22Rv1 (cell line): ENCODE results near the gene TRIM28.

ENCODE experiments used
- H3K27ac ChIP-seq: fragments of 450-650 bp; 2 replicates; pipeline ENCODE4 v1.5.1; 2017
- ZFX ChIP-seq: fragments of 450-650 bp; IDR thresholded peaks from 2 replicates; pipeline ENCODE4 v1.6.1; 2017; ENCODE audit warnings: antibody characterized with exemption, borderline replicate concordance
- TF ChIP-seq, protein P1 (sequence below): fragments of 450-650 bp; IDR thresholded peaks from 2 replicates; pipeline ENCODE4 v1.5.1; 2017; ENCODE audit warnings: mild to moderate bottlenecking

The TRIM28 gene

GRCh38 chr19:58569191-58569942 lies 25.5 kb downstream of the TRIM28 start:
- TF ChIP-seq ZFX, result no peak
- TF ChIP-seq, protein P1, sequence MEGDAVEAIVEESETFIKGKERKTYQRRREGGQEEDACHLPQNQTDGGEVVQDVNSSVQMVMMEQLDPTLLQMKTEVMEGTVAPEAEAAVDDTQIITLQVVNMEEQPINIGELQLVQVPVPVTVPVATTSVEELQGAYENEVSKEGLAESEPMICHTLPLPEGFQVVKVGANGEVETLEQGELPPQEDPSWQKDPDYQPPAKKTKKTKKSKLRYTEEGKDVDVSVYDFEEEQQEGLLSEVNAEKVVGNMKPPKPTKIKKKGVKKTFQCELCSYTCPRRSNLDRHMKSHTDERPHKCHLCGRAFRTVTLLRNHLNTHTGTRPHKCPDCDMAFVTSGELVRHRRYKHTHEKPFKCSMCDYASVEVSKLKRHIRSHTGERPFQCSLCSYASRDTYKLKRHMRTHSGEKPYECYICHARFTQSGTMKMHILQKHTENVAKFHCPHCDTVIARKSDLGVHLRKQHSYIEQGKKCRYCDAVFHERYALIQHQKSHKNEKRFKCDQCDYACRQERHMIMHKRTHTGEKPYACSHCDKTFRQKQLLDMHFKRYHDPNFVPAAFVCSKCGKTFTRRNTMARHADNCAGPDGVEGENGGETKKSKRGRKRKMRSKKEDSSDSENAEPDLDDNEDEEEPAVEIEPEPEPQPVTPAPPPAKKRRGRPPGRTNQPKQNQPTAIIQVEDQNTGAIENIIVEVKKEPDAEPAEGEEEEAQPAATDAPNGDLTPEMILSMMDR, result no peak
- H3K27ac ChIP-seq, result no peak overlapping the region

DNA sequence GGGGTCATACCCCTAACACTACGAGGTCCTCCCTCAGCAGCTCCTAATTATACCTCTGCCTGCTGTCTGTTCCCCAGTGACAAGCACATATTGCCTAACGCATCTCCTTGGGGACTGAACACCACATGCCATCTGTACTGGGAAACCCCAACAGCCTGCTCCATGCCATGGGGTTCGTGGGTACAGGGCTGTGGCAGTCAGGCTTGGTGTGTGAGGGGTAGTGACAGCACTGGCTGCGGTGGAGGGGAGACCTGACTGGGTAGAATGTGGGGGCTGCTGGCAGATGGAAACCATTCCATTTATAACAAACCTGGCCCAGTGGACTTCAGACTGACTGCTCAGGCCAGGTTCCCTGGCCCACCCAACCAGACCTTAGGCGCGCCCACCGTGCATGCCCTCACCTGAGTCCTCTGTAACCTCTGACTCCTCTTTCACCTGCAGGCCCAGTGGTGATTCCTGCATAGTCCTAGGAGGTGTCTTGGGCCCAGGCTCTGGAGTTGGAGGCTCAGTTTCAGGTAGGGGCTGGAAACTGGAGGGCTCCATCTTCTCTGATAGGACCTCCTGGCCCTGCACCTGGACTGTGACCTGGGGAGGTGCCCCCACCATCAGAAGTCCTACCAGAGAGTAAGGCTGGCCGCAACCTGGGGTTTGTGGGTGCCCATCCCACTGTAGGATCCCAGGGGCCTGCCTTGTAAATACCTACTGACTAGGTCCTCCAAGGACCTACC lies 26.2 kb downstream of the TRIM28 start:
- no peak for TF ChIP-seq ZFX
- TF ChIP-seq, protein P1, result no peak
- H3K27ac ChIP-seq, result no peak overlapping the region

DNA sequence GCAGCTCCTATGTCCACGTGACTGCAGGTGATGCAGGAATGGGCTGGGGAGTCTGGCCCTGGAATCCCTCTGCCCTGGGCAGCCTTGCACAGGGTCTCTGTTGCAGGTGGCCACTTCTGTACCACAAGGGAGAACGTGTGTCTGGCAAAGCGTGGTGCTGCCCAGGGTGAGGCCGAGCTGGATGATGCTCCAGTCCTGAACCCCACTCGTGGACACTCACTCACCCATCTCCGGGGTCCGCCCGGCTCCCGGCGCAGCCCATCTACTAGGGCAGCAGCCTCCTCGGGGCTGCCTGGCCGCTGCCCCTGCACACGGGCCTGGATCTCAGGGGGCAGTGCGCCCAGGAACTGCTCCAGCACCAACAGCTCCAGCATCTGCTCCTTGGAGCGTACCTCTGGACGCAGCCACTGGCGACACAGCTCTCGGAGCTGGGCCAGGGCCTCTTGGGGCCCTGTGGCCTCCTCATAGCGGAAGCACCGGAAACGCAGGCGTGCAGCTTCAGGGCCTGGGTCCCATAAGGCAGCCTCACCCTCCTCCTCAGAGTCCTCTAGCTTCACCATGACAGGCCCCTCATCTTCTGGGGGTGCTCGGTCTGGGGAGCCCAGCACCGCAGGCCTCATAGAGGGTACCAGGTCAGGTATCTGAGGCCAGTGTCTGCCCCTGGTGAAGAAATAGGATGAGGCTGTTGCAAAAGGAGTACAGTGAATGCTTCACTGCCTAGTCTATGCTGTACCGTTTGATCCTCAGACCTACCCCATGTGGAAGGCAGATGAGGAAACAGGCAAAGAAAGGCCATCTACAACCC lies 27.1 kb downstream of the TRIM28 start:
- H3K27ac ChIP-seq, result 0 out of 2 replicates have a peak overlapping the region, but pooled peaks have one; percentile 97
- TF ChIP-seq, protein P1, result no peak
- TF ChIP-seq ZFX, result no peak

- peak overlapping the region; percentile 97 for H3K27ac ChIP-seq
- TF ChIP-seq, protein P1, result no peak
- TF ChIP-seq ZFX, result no peak
Measured at GRCh38 chr19:58571575-58571947, 27.7 kb downstream of the TRIM28 start.

GRCh38 chr19:58572026-58572817 lies 28.4 kb downstream of the TRIM28 start:
- peak overlapping the region; percentile 97 for H3K27ac ChIP-seq
- TF ChIP-seq, protein P1, result no peak
- TF ChIP-seq ZFX, result no peak

DNA sequence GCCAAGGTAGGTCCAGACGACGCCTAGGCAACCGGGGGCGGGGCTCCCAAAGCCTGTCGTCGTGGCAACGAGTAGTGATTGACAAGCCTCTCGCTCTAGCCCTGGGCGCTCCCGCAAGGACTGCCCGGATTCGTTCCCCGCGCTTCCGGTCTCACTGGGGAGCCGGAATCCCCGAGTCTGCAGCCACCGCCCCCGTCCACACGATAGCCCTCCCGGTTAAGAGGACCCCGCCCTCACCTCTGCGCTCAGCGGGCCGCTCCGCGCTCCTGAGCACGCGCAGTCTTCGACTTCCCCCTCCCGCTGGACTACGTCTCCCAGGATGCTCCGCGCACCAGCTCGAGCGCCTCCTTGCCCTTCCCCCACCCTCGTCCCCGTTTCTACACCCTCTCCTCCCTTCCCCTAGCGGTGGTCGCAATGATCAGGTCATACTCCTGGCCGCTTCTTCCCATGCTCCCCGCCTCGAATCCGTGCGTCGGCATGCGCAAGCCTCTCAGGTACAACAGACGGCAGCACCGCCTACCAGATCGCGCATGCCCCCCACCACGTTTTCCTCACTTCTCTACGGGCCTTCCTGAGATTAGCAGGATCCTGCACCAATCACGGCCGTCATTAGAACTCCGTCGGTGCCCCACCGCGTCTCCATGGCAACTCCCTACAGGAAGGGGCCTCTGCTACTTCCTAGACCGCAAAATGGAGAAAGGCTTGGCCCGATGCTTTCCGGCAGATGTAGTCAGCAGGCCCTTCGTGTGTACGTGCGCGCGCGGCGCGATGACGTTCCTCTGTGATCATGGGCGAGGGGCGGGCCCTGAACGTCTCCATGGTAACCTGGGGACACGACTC lies 29.2 kb downstream of the TRIM28 start, which contains the start of gene MZF1:
MZF1 (minus strand) TSS at position 518 of the 840 bp plus-strand sequence. CDS start 1,946 bp downstream, outside the sequence.
- H3K27ac ChIP-seq, result peak within 1 kb of the TSS; percentile 97
- TF ChIP-seq ZFX, result no peak
- TF ChIP-seq, protein P1, result no peak
